ENCODE results near the gene LACC1. TPM values are rescaled to one million over a fixed set of nuclear protein-coding genes. Genes with fewer than 3 reads are reported as not detected.
A peak's percentile ranks its signal among the peaks of the same experiment; 100 is the strongest.

The LACC1 gene
- total RNA-seq = 1 to 10 TPM; 1.1 to 8.4 (median 1.9) TPM

- in situ Hi-C loops (cut with MboI; ENCODE audit: low pct_unique_long_range_greater_than_20kb in 2 of 9, low sequenced_read_pairs in 9 of 9, unreplicated experiment in 9 of 9) = no loop called here
- peaks cover 7 to 13% of the 10 kb centered on the region in 2 donors for H3K4me1 ChIP-seq (replicated peaks in 1 of 2)
- ATAC-seq (replicated peaks in 6 of 8) = peak in 4 of 8 experiments; percentile 5 to 62 (median 16)
- 3 to 8% methylated on average over 4 to 6 of the region's 48 CpGs; no CpG with 5 or more reads in 8 of the 10 experiments for WGBS, 10 experiments
- H3K27ac ChIP-seq = peak within 1 kb of the TSS; percentile 1 to 29
- H3K4me3 ChIP-seq = peak within 1 kb of the TSS; percentile 44 to 73 (median 45)
Measured at GRCh38 chr13:43879755-43880181, at the start of gene LACC1. Gene LACC1, plus strand, starts transcription at chr13:43879904. Its CDS starts 1,082 bp downstream, at chr13:43880986.

- peak in 1 of 8 experiments; percentile 84 for ATAC-seq (replicated peaks in 6 of 8)
- in situ Hi-C loops (cut with MboI; ENCODE audit: low pct_unique_long_range_greater_than_20kb in 2 of 9, low sequenced_read_pairs in 9 of 9, unreplicated experiment in 9 of 9) = no loop called here
- H3K4me1 ChIP-seq (replicated peaks in 1 of 2) = no peaks in the 10 kb centered on the region
- H3K27ac ChIP-seq = no peak overlapping the region
- no peak overlapping the region for H3K4me3 ChIP-seq
- WGBS, 10 experiments = 10 to 100% (median 82%) methylated on average over 1 to 5 of the region's 5 CpGs
Measured at GRCh38 chr13:43830497-43830881, 49.2 kb upstream of the LACC1 start.

- Histone ChIP-seq H3K27ac (no peak overlapping the region), H3K4me1 (replicated peaks in 1 of 2) (no peaks in the 10 kb centered on the region), H3K4me3 (no peak overlapping the region)
- 0 to 93% (median 64%) methylated on average over 1 to 2 of the region's 2 CpGs; no CpG with 5 or more reads in 1 of the 10 experiments for WGBS, 10 experiments
- peak in 1 of 8 experiments; percentile 52 for ATAC-seq (replicated peaks in 6 of 8)
- in situ Hi-C loops (cut with MboI; ENCODE audit: low pct_unique_long_range_greater_than_20kb in 2 of 9, low sequenced_read_pairs in 9 of 9, unreplicated experiment in 9 of 9) = no loop called here
Measured at GRCh38 chr13:43831088-43831487, 48.6 kb upstream of the LACC1 start.

DNA sequence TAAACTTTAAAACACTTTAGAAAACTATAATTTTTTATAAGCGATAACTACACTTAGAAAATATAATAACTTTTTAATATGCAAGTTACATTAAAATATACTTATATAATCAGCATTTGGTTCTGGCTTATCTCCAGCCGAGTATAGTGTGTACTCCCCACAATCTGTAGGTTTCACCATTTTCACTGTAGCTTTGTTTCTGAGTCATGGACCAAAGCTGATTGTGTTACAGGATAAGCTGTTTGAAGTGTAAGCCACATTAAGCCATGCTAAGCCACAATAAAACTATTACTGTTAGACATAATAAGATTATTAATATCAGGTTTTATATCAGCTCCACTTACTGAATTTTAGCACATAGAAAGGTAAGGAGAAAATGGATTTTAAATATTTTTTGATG is 44.0 kb upstream of the LACC1 start:
- in situ Hi-C loops (cut with MboI; ENCODE audit: low pct_unique_long_range_greater_than_20kb in 2 of 9, low sequenced_read_pairs in 9 of 9, unreplicated experiment in 9 of 9) = no loop called here
- no peak overlapping the region for H3K27ac ChIP-seq
- no peak for ATAC-seq (replicated peaks in 6 of 8)
- 74 to 100% (median 100%) methylated on average over 1 to 2 of the region's 2 CpGs for WGBS, 10 experiments
- no peaks in the 10 kb centered on the region for H3K4me1 ChIP-seq (replicated peaks in 1 of 2)
- no peak overlapping the region for H3K4me3 ChIP-seq

- peak in 3 of 8 experiments; percentile 16 to 97 (median 97) for ATAC-seq (replicated peaks in 6 of 8)
- in situ Hi-C loops (cut with MboI; ENCODE audit: low pct_unique_long_range_greater_than_20kb in 2 of 9, low sequenced_read_pairs in 9 of 9, unreplicated experiment in 9 of 9) = no loop called here
- no peaks in the 10 kb centered on the region for H3K4me1 ChIP-seq (replicated peaks in 1 of 2)
- WGBS, 10 experiments = 0 to 100% (median 44%) methylated on average over 1 to 4 of the region's 4 CpGs; no CpG with 5 or more reads in 2 of the 10 experiments
- no peak overlapping the region for H3K4me3 ChIP-seq
- no peak overlapping the region for H3K27ac ChIP-seq
Measured at GRCh38 chr13:43838909-43839308, 40.8 kb upstream of the LACC1 start.

- no peaks in the 10 kb centered on the region for H3K4me1 ChIP-seq (replicated peaks in 1 of 2)
- H3K4me3 ChIP-seq = no peak overlapping the region
- in situ Hi-C loops (cut with MboI; ENCODE audit: low pct_unique_long_range_greater_than_20kb in 2 of 9, low sequenced_read_pairs in 9 of 9, unreplicated experiment in 9 of 9) = no loop called here
- 67 to 100% (median 95%) methylated on average over 1 to 3 of the region's 3 CpGs for WGBS, 10 experiments
- H3K27ac ChIP-seq = no peak overlapping the region
- no peak for ATAC-seq (replicated peaks in 6 of 8)
Measured at GRCh38 chr13:43846496-43847158, 33.1 kb upstream of the LACC1 start.

DNA sequence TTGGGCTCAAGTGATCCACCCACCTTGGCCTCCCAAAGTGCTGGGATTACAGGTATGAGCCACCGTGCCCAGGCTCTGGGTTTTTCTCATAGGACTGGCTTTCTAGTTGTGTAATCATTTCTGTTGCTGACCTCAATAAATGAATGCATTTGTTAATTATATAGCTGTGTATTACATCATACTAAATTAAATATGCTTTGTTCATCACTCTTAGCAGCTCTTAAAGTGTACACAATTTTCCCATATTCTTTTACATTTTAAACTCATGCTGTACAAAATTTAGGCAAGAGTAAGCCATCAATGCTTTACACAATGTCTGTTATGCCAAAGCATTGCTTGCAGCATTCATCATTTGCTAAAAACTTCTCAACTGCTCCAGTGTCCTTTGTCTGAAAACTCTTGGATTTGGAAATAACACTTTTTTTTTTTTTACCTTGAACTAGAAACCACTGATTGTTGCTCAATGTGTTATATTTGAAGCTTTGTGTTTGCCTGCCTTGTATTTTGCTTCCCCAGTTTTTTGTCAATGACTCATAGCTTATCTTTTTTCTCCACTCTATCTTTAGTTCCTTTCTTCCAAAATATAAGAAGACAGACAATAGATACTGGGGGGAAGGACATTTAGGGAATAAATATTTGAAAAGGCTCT is 31.6 kb upstream of the LACC1 start:
- ATAC-seq (replicated peaks in 6 of 8) = peak in 2 of 8 experiments; percentile 56 to 60
- Histone ChIP-seq H3K4me1 (replicated peaks in 1 of 2) (no peaks in the 10 kb centered on the region), H3K4me3 (no peak overlapping the region), H3K27ac (no peak overlapping the region)
- WGBS, 10 experiments = 71 to 100% (median 88%) methylated on average over 1 of the region's 1 CpG; no CpG with 5 or more reads in 6 of the 10 experiments
- in situ Hi-C loops (cut with MboI; ENCODE audit: low pct_unique_long_range_greater_than_20kb in 2 of 9, low sequenced_read_pairs in 9 of 9, unreplicated experiment in 9 of 9) = no loop called here

GRCh38 chr13:43850873-43851272 is 28.8 kb upstream of the LACC1 start:
- H3K4me1 ChIP-seq (replicated peaks in 1 of 2) = no peaks in the 10 kb centered on the region
- H3K27ac ChIP-seq = no peak overlapping the region
- H3K4me3 ChIP-seq = no peak overlapping the region
- no peak for ATAC-seq (replicated peaks in 6 of 8)
- in situ Hi-C loops (cut with MboI; ENCODE audit: low pct_unique_long_range_greater_than_20kb in 2 of 9, low sequenced_read_pairs in 9 of 9, unreplicated experiment in 9 of 9) = no loop called here
- 83 to 100% (median 94%) methylated on average over 1 of the region's 1 CpG for WGBS, 10 experiments

DNA sequence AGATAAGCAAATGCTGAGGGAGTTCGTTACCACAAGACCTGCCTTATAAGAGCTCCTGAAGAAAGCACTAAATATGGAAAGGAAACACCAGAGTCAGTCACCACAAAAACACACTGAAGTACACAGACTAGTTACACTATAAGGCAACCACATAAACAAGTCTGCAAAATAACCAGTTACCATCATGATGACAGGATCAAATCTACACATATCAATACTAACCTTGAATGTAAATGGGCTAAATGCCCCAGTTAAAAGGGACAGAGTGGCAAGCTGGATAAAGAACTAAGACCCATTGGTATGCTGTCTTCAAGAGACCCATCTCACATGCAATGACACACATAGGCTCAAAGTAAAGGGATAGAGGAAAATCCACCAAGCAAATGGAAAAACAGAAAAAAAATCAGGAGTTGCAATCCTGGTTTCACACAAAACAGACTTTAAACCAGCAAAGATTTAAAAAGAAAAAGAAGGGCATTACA is 26.7 kb upstream of the LACC1 start:
- WGBS, 10 experiments = 58 to 100% (median 83%) methylated on average over 1 of the region's 1 CpG; no CpG with 5 or more reads in 4 of the 10 experiments
- H3K4me3 ChIP-seq = no peak overlapping the region
- H3K27ac ChIP-seq = no peak overlapping the region
- ATAC-seq (replicated peaks in 6 of 8) = no peak
- H3K4me1 ChIP-seq (replicated peaks in 1 of 2) = no peaks in the 10 kb centered on the region
- in situ Hi-C loops (cut with MboI; ENCODE audit: low pct_unique_long_range_greater_than_20kb in 2 of 9, low sequenced_read_pairs in 9 of 9, unreplicated experiment in 9 of 9) = no loop called here

- Histone ChIP-seq H3K27ac (no peak overlapping the region), H3K4me3 (no peak overlapping the region), H3K4me1 (replicated peaks in 1 of 2) (no peaks in the 10 kb centered on the region)
- in situ Hi-C loops (cut with MboI; ENCODE audit: low pct_unique_long_range_greater_than_20kb in 2 of 9, low sequenced_read_pairs in 9 of 9, unreplicated experiment in 9 of 9) = no loop called here
- 67 to 100% (median 100%) methylated on average over 1 of the region's 1 CpG; no CpG with 5 or more reads in 3 of the 10 experiments for WGBS, 10 experiments
- ATAC-seq (replicated peaks in 6 of 8) = no peak
Measured at GRCh38 chr13:43861863-43862262, 17.8 kb upstream of the LACC1 start.

- Histone ChIP-seq H3K27ac (no peak overlapping the region), H3K4me1 (replicated peaks in 1 of 2) (no peaks in the 10 kb centered on the region), H3K4me3 (no peak overlapping the region)
- 90 to 100% (median 98%) methylated on average over 1 to 4 of the region's 4 CpGs; no CpG with 5 or more reads in 2 of the 10 experiments for WGBS, 10 experiments
- in situ Hi-C loops (cut with MboI; ENCODE audit: low pct_unique_long_range_greater_than_20kb in 2 of 9, low sequenced_read_pairs in 9 of 9, unreplicated experiment in 9 of 9) = no loop called here
- ATAC-seq (replicated peaks in 6 of 8) = no peak
Measured at GRCh38 chr13:43864921-43865320, 14.8 kb upstream of the LACC1 start.

DNA sequence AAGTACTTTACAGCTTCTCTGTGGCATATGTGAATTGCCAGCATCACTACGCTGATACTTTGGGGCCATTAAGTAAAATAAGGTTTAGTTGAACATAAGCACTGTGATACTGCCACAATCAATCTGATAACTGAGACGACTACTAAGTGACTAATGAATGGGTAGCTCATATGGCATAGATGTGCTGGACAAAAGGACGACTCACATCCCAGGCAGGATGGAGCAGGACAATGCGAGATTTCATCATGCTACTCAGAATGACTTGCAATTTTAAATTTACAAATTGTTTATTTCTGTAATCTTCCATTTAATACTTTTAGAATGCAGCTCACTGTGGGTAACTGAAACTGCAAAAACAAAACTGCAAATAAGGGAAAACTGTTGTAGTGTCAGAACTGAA is 13.8 kb upstream of the LACC1 start:
- no peak overlapping the region for H3K4me3 ChIP-seq
- no peak overlapping the region for H3K27ac ChIP-seq
- WGBS, 10 experiments = 50 to 100% (median 76%) methylated on average over 2 to 4 of the region's 4 CpGs; no CpG with 5 or more reads in 2 of the 10 experiments
- H3K4me1 ChIP-seq (replicated peaks in 1 of 2) = no peaks in the 10 kb centered on the region
- in situ Hi-C loops (cut with MboI; ENCODE audit: low pct_unique_long_range_greater_than_20kb in 2 of 9, low sequenced_read_pairs in 9 of 9, unreplicated experiment in 9 of 9) = no loop called here
- ATAC-seq (replicated peaks in 6 of 8) = peak in 4 of 8 experiments; percentile 48 to 76 (median 52)

- Histone ChIP-seq H3K4me1 (replicated peaks in 1 of 2) (no peaks in the 10 kb centered on the region), H3K27ac (no peak overlapping the region), H3K4me3 (no peak overlapping the region)
- in situ Hi-C loops (cut with MboI; ENCODE audit: low pct_unique_long_range_greater_than_20kb in 2 of 9, low sequenced_read_pairs in 9 of 9, unreplicated experiment in 9 of 9) = no loop called here
- WGBS, 10 experiments = 8 to 100% (median 90%) methylated on average over 1 of the region's 1 CpG
- peak in 3 of 8 experiments; percentile 77 to 95 (median 90) for ATAC-seq (replicated peaks in 6 of 8)
Measured at GRCh38 chr13:43872181-43872580, 7.5 kb upstream of the LACC1 start.
